HG03457 (cell line): ENCODE results near the gene DUSP11.
"Not testable (repeated sequence)": the region's sequence is repeated elsewhere in the genome, so short reads cannot be mapped to it uniquely, and the experiment has no call there.

Experiments
- ATAC-seq: cut with Tn5 transposase; IDR thresholded peaks from one replicate; pipeline ENCODE4 v1.9.1; 2021; ENCODE audit warnings: moderate number of reproducible peaks; ENCODE audit not compliant: unreplicated experiment

DUSP11 gene

GRCh38 chr2:73718851-73719621, 60.9 kb downstream of the DUSP11 start:
- no peak for ATAC-seq

- ATAC-seq = no peak
These were observed 61.5 kb downstream of the DUSP11 start for GRCh38 chr2:73718421-73718820.

GRCh38 chr2:73717695-73718094, 62.2 kb downstream of the DUSP11 start:
- not testable (repeated sequence) for ATAC-seq

- no peak for ATAC-seq
These were observed 62.7 kb downstream of the DUSP11 start for GRCh38 chr2:73717251-73717606.

- no peak for ATAC-seq
These were observed 63.2 kb downstream of the DUSP11 start for GRCh38 chr2:73716543-73717250.

- ATAC-seq = no peak
These were observed 65.8 kb downstream of the DUSP11 start for GRCh38 chr2:73714091-73714490.
